ENCODE results near the gene SREBF2. TPM values are rescaled to one million over a fixed set of nuclear protein-coding genes. Genes with fewer than 3 reads are reported as not detected.

Gene SREBF2
- 80.1 and 106 TPM in 2 replicates for total RNA-seq

GRCh38 chr22:41832553-41833368, at the start of gene SREBF2:
TSS of gene SREBF2 (plus strand) at chr22:41833105. CDS start at chr22:41833271, 166 bp downstream.

DNA sequence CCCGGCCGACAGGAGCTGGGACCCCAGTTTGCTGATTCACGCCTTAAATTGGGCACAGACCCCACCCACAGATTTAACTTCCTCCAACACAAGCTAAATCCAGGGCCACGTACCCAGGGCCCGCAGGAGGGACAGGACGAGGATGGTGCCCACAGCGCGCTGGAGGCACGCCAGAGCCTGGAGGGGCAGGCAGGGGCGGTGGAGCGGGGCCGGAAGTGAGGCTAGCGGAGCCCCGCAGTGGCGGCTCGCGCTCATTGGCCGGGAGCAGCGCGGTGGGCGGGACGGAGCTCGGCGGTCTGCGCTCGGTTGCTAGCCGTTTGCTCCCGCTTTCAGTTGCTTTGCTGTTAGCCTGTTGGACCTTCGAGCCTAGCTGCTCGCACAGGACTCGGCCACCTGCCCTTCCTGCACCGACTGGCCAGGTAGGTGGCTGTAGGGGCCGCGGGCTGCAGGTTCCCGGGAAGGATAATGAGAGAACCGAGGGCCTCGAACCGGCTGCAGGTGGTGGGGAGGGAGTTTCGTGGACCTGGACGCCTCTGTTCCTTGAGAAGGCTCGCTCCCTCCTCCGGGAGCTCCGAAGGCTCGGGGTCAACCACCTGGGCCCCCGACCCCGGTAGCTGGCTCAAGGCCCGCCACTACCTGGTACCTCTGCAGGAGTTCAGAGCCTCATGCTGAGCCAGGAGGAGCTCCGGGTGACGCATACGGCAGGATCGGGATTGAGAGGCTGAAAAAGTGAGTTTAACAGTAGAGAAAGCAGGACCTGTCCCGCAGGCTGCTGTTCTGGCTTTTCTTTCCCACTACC, 32.4 kb upstream of the SREBF2 start, which contains the start of gene CCDC134:
CCDC134 (plus strand) TSS at position 332 of the 799 bp plus-strand sequence. CDS start 8,212 bp downstream, outside the sequence.

GRCh38 chr22:41915035-41915785, 82.3 kb downstream of the SREBF2 start, which contains the start of gene SHISA8:
TSS of gene SHISA8 (minus strand) at chr22:41915074. CDS start at chr22:41914667, 407 bp downstream.

DNA sequence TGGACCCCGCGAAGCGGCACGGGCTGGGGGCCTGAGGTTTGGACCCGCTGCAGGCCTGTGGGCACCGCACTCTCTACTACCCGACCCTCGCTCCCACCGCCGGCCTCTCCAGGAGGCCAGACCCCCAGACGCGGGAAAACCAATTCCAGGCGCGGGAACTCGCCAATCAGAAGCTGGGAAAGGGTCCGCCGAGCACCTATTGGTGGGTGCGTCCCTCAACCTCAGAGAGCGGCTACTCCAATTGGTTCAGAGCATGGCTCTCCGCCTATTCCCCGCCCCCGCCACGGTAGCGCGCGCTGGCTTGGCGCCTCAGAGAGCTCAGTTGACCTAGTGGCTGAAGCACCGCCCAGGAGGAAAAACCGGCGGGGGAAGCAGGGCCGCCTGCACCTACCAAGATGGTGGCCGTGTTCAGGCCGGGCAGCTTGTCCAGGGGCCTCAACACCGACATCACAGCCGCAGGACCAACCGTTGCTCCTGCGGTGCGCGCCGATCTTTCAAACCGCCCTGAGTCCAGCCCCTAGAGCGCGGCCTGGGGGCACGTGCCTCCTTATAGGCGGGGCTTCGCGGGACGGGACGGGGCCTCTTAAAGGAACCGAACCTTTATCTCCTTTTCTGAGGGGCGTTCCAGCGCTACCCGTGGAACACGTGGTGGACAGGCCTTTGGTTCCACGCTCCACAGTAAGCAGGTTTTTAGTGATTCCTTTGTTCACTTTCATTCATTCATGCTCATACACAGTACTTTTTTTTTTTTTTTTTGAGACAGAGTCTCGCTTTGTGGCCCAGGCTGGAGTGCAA, 113.9 kb downstream of the SREBF2 start, which contains the start of gene CENPM:
CENPM (minus strand) TSS at position 524 of the 795 bp plus-strand sequence; CDS start at position 448, 76 bp downstream.

GRCh38 chr22:41951898-41952474, 119.1 kb downstream of the SREBF2 start, which contains the start of gene SMIM45:
TSS of gene SMIM45 (plus strand) at chr22:41952150.

Small RNA genes within 50 kb of the gene (small RNA-seq; reads per million reads assigned to genes)
- 3.6 reads per million, percentile 89 among the genes with 10 or more reads in this experiment for gene MIR33A

Other genes with a start within 250 kb of the SREBF2 start
- gene PMM1, start 243.3 kb upstream of the SREBF2 start, total RNA-seq, result 15.8 and 22.0 TPM in 2 replicates
- gene DESI1, start 212.1 kb upstream of the SREBF2 start, total RNA-seq, result 24.3 and 29.7 TPM in 2 replicates
- 272 and 337 TPM in 2 replicates for gene XRCC6, start 211.8 kb upstream of the SREBF2 start, total RNA-seq
- 94.8 and 105 TPM in 2 replicates for gene SNU13, start 144.2 kb upstream of the SREBF2 start, total RNA-seq
- gene MEI1, start 133.6 kb upstream of the SREBF2 start, total RNA-seq, result 0.37 and 3.1 TPM in 2 replicates
- 7.3 and 11.9 TPM in 2 replicates for gene CCDC134, start 32.4 kb upstream of the SREBF2 start, total RNA-seq
- gene SHISA8, start 82.0 kb downstream of the SREBF2 start, total RNA-seq, result not detected in 2 replicates
- 0.20 and 0.37 TPM in 2 replicates for gene TNFRSF13C, start 93.7 kb downstream of the SREBF2 start, total RNA-seq
- 25.6 and 26.5 TPM in 2 replicates for gene CENPM, start 114.0 kb downstream of the SREBF2 start, total RNA-seq
- under 0.01 TPM in 1 of 2 replicates, not detected in the other for gene SEPTIN3, start 136.3 kb downstream of the SREBF2 start, total RNA-seq
- 0.37 TPM in 1 of 2 replicates, not detected in the other for gene WBP2NL, start 165.7 kb downstream of the SREBF2 start, total RNA-seq
- 40.1 and 40.9 TPM in 2 replicates for gene NAGA, start 237.7 kb downstream of the SREBF2 start, total RNA-seq
- 10.4 and 10.7 TPM in 2 replicates for gene PHETA2, start 241.1 kb downstream of the SREBF2 start, total RNA-seq
- 2.9 and 4.1 TPM in 2 replicates for gene SMDT1, start 246.6 kb downstream of the SREBF2 start, total RNA-seq

All from subcutaneous preadipocyte (primary cell).